GM19328 (cell line): ENCODE data around the gene LSMEM2.

Experiments
- ATAC-seq: cut with Tn5 transposase; IDR thresholded peaks from one replicate; pipeline ENCODE4 v1.9.1; 2021; ENCODE audit warnings: mild to moderate bottlenecking, moderate library complexity; ENCODE audit not compliant: unreplicated experiment

Gene LSMEM2

DNA sequence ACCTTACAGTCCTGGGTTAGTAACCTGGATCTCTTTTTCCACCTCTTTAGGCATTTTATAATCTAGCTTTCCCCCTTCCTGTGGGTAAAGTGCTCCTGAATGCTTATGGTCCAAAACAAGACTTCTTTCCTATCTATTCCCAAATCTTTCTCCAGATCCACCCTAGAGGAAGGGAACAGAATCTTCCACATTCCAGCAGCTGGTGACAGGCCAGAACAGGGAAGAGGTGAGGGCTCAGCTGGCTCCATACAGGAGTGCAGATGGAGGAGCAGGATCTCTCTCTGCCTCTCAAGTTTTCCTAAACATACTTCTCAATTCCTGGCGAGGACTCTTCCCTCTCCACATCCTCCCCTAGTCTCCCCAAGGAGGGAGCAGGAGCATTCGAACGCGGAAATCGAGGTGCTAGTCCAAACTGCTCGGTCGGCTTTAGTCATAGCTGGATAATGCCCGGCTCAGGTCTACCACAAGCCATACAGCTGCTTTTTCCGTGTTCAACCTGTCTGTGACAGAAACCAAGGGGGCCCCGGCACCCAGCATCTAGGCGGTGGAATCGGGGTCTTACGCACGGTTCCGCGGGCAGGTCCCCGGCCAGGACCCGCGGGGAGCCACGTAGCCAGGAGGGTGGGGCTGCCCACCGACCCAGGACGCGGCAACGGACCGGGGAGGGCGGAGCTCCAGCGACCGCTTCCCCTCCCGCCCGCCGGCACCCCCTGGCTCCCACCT lies 57.7 kb downstream of the LSMEM2 start:
- peak; percentile 29 for ATAC-seq

DNA sequence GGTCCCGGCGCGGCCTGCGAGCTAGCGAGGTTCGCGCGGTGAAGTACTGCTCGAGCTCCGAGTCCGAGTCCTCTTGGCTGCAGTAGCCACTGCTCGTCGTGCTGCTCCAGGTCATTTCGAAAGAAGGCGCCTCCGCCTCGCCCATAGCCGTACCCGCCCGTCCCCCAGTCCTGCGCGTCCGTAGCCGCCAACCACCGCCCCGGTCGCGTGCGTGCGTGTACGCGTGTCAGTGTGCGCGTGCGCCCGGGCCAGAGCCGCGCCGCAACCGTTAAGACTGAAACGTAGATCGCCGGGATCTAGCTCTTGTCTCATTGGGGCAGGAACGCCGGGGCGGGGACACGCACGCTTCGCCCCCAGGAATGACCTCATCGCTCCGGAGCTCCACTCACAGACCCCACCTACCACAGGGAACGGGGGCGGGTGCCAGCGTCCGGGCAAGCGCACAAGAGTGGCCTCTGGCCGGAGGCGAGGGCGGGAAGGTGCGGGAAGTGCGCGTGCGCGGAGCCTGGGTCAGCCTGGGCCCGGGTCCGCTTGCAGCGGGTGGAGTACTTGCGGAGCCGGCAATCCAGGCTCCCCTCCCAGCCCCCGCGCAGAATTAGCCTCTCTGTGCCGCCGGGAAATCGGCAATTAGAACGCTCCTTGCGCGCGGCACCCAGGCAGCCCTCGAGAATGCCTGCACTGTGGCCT lies 58.4 kb downstream of the LSMEM2 start:
- ATAC-seq, result peak; percentile 64
